Chondrocyte (in vitro differentiated cells): Measurements from ENCODE around the gene LPO. TPM values are rescaled to one million over a fixed set of nuclear protein-coding genes. Genes with fewer than 3 reads are reported as not detected.

Experiments used
- DNase-seq: peaks from one replicate; pipeline ENCODE4 v3.0.0; 2021; ENCODE audit warnings: mixed read lengths, low spot score
- H3K27ac Mint-ChIP-seq: one replicate; pipeline ENCODE4 v1.8.0; 2021; ENCODE audit warnings: mild to moderate bottlenecking, moderate library complexity, mixed read lengths; ENCODE audit not compliant: unreplicated experiment
- H3K27me3 Mint-ChIP-seq: 2 replicates; pipeline ENCODE4 v1.8.0; 2021; ENCODE audit warnings: low read depth, mixed read lengths
- H3K36me3 Mint-ChIP-seq: 2 replicates; pipeline ENCODE4 v1.8.0; 2021; ENCODE audit warnings: low read depth, mixed read lengths
- H3K4me1 Mint-ChIP-seq: 2 replicates; pipeline ENCODE4 v1.8.0; 2021; ENCODE audit warnings: low read depth, mild to moderate bottlenecking, mixed read lengths
- H3K4me3 Mint-ChIP-seq: one replicate; pipeline ENCODE4 v1.8.0; 2021; ENCODE audit warnings: mild to moderate bottlenecking, moderate library complexity, mixed read lengths; ENCODE audit not compliant: unreplicated experiment
- H3K9me3 Mint-ChIP-seq: 2 replicates; pipeline ENCODE4 v1.8.0; 2021; ENCODE audit warnings: low read depth, mixed read lengths
- CTCF ChIP-seq: fragments of 200-600 bp; sonication (generic); IDR thresholded peaks from 2 replicates; pipeline ENCODE4 v1.5.0; 2021; ENCODE audit warnings: antibody characterized with exemption, mild to moderate bottlenecking, moderate library complexity
- total RNA-seq: library from RNA; stranded (reverse); gene quantifications from 3 replicates; pipeline ENCODE4 v1.2.1, GENCODE V29; 2021

The LPO gene
- total RNA-seq, 1 donor from 2014 or later = not detected

- Mint-ChIP-seq H3K27ac (no peak overlapping the region), H3K9me3 (peaks cover 3% of the 10 kb centered on the region), H3K36me3 (no peaks in the 10 kb centered on the region), H3K4me3 (no peak overlapping the region), H3K27me3 (peaks cover 27% of the 10 kb centered on the region), H3K4me1 (peaks cover 3% of the 10 kb centered on the region)
- no peak for TF ChIP-seq CTCF
- no peak for DNase-seq
Measured at GRCh38 chr17:58289869-58290268, 51.5 kb downstream of the LPO start.

GRCh38 chr17:58291246-58291645 is 52.9 kb downstream of the LPO start:
- H3K4me3 Mint-ChIP-seq = no peak overlapping the region
- H3K36me3 Mint-ChIP-seq = no peaks in the 10 kb centered on the region
- TF ChIP-seq CTCF = no peak
- H3K9me3 Mint-ChIP-seq = peaks cover 3% of the 10 kb centered on the region
- no peaks in the 10 kb centered on the region for H3K4me1 Mint-ChIP-seq
- H3K27me3 Mint-ChIP-seq = peaks cover 27% of the 10 kb centered on the region
- H3K27ac Mint-ChIP-seq = no peak overlapping the region
- DNase-seq = no peak

- DNase-seq = no peak
- H3K4me3 Mint-ChIP-seq = no peak overlapping the region
- no peaks in the 10 kb centered on the region for H3K36me3 Mint-ChIP-seq
- no peak for TF ChIP-seq CTCF
- no peak overlapping the region for H3K27ac Mint-ChIP-seq
- no peaks in the 10 kb centered on the region for H3K4me1 Mint-ChIP-seq
- H3K27me3 Mint-ChIP-seq = peaks cover 30% of the 10 kb centered on the region
- H3K9me3 Mint-ChIP-seq = peaks cover 10% of the 10 kb centered on the region
Measured at GRCh38 chr17:58294034-58294433, 55.6 kb downstream of the LPO start.

GRCh38 chr17:58300336-58300735 is 62.0 kb downstream of the LPO start:
- no peak overlapping the region for H3K27ac Mint-ChIP-seq
- no peaks in the 10 kb centered on the region for H3K4me1 Mint-ChIP-seq
- no peak overlapping the region for H3K4me3 Mint-ChIP-seq
- no peaks in the 10 kb centered on the region for H3K36me3 Mint-ChIP-seq
- peaks cover 7% of the 10 kb centered on the region for H3K9me3 Mint-ChIP-seq
- DNase-seq = no peak
- TF ChIP-seq CTCF = no peak
- peaks cover 20% of the 10 kb centered on the region for H3K27me3 Mint-ChIP-seq

GRCh38 chr17:58301504-58302150 is 63.2 kb downstream of the LPO start:
- Mint-ChIP-seq H3K4me1 (no peaks in the 10 kb centered on the region), H3K36me3 (no peaks in the 10 kb centered on the region), H3K4me3 (no peak overlapping the region), H3K9me3 (peaks cover 5% of the 10 kb centered on the region), H3K27me3 (peaks cover 20% of the 10 kb centered on the region), H3K27ac (no peak overlapping the region)
- DNase-seq = no peak
- no peak for TF ChIP-seq CTCF
